K562 (cell line): Measurements from ENCODE around the gene PITPNM1. TPM values are rescaled to one million over a fixed set of nuclear protein-coding genes. Genes with fewer than 3 reads are reported as not detected.

ENCODE experiments used
- CTBP1 ChIP-seq: fragments of 450-650 bp; IDR thresholded peaks from 2 replicates; pipeline ENCODE4 v1.6.1; 2016; ENCODE audit warnings: borderline replicate concordance
- CTCF ChIP-seq, 3 experiments: IDR thresholded peaks in 2 of 3; conservative IDR thresholded peaks in 1 of 3; 2 replicates each; pipeline ENCODE4 v1.5.1; 2011 to 2012; ENCODE audit warnings: low read length in 3 of 3, mild to moderate bottlenecking in 3 of 3, control low read depth in 2 of 3, improper control_type of control experiment in 1 of 3, inconsistent platforms in 1 of 3, low read depth in 1 of 3, mixed read lengths in 1 of 3, moderate library complexity in 1 of 3; ENCODE audit not compliant: insufficient read depth in 2 of 3
- DEAF1 ChIP-seq: fragments of 450-650 bp; formaldehyde crosslinking; IDR thresholded peaks from 2 replicates; pipeline ENCODE4 v1.4.0; 2020; ENCODE audit warnings: mild to moderate bottlenecking, moderate library complexity
- ETS1 ChIP-seq: conservative IDR thresholded peaks from 2 replicates; pipeline ENCODE4 v1.6.1; 2011; ENCODE audit warnings: low read depth, mild to moderate bottlenecking, low read length; ENCODE audit not compliant: control insufficient read depth
- LCOR ChIP-seq: sonication (generic); formaldehyde crosslinking; IDR thresholded peaks from 2 replicates; pipeline ENCODE4 v1.8.0; 2022; ENCODE audit warnings: mild to moderate bottlenecking, missing genetic modification reagents
- MNT ChIP-seq, 2 experiments: fragments of 450-650 bp; conservative IDR thresholded peaks; 2 replicates each; pipeline ENCODE4 v1.6.1; 2017; ENCODE audit warnings: mild to moderate bottlenecking in 2 of 2, moderate library complexity in 2 of 2
- NBN ChIP-seq: fragments of 450-650 bp; IDR thresholded peaks from 2 replicates; pipeline ENCODE4 v1.6.1; 2016; ENCODE audit warnings: low read depth, mild to moderate bottlenecking
- NUFIP1 ChIP-seq: fragments of 450-650 bp; IDR thresholded peaks from 2 replicates; pipeline ENCODE4 v1.6.1; 2018; ENCODE audit not compliant: partially characterized antibody
- RHOXF2B ChIP-seq: fragments of 250-450 bp; sonication (Bioruptor Pico); conservative IDR thresholded peaks from 2 replicates; pipeline ENCODE4 v1.5.1; 2021
- SMARCB1 ChIP-seq: IDR thresholded peaks from 2 replicates; pipeline ENCODE4 v1.6.1; 2011; ENCODE audit warnings: improper control_type of control experiment, low read depth; ENCODE audit not compliant: insufficient read length
- SPI1 ChIP-seq: IDR thresholded peaks from 2 replicates; pipeline ENCODE4 v1.6.1; 2011; ENCODE audit warnings: low read depth, low read length, control low read depth, borderline replicate concordance
- TCF7L2 ChIP-seq: fragments of 150-350 bp; IDR thresholded peaks from 2 replicates; pipeline ENCODE4 v1.6.1; 2016; ENCODE audit warnings: low read depth, mild to moderate bottlenecking, low read length, moderate library complexity
- THRB ChIP-seq: fragments of 450-650 bp; formaldehyde crosslinking; conservative IDR thresholded peaks from 2 replicates; pipeline ENCODE4 v1.4.0; 2022; ENCODE audit warnings: mild to moderate bottlenecking, missing genetic modification characterization
- XRCC5 ChIP-seq: fragments of 200-400 bp; formaldehyde crosslinking; IDR thresholded peaks from 2 replicates; pipeline ENCODE4 v1.6.1; 2017; ENCODE audit warnings: low read depth, mild to moderate bottlenecking, low read length
- ZBTB2 ChIP-seq: fragments of 450-650 bp; IDR thresholded peaks from 2 replicates; pipeline ENCODE4 v1.6.1; 2016; ENCODE audit warnings: antibody characterized with exemption
- ZNF165 ChIP-seq: fragments of 250-450 bp; sonication (Bioruptor Pico); IDR thresholded peaks from 2 replicates; pipeline ENCODE4 v1.4.0; 2020; ENCODE audit warnings: borderline replicate concordance
- polyA plus RNA-seq, 8 experiments: library from polyadenylated mRNA; depleted of rRNA in 4 of 8; stranded (reverse) in 5 of 8; unstranded in 3 of 8; fragments of >200 nt; fragmentation: Nextera tagmentation in 2 of 8; fragmentation: Illumina TruSeq in 1 of 8; extraction: Ambion mirVana in 2 of 8; extraction: Trizol in 1 of 8; gene quantifications; 2 replicates each; pipeline versions ENCODE4 v1.2.1 to v1.2.3, GENCODE V29; 2011 to 2014; ENCODE audit warnings: inconsistent platforms in 1 of 8, missing spikeins in 1 of 8
- total RNA-seq, 7 experiments: library from RNA; depleted of rRNA in 6 of 7; stranded (reverse); fragments of >200 nt in 6 of 7; fragmentation: Illumina TruSeq in 2 of 7; extraction: Trizol in 2 of 7; gene quantifications; 2 replicates each; pipeline versions ENCODE4 v1.2.1 to v1.2.3, GENCODE V29; 2011 to 2021; ENCODE audit warnings: low replicate concordance in 1 of 7

The PITPNM1 gene
- total and polyA plus RNA-seq, 9 of the 15 experiments (the other 6 are each of a cell fraction or from before 2014, with no cell fraction given) = 0.11 to 53.7 (median 16.0) TPM

GRCh38 chr11:67505605-67506396, 638 bp upstream of the PITPNM1 start (continued):
- peak; percentile 94 to 97 (median 96) for TF ChIP-seq CTCF (IDR thresholded peaks at IDR 0.05 in 2 of 3, conservative IDR thresholded peaks at IDR 0.05 in 1 of 3; ENCODE audit: insufficient read depth in 2 of 3, low read depth in 1 of 3, low read length in 3 of 3)
- no peak for TF ChIP-seq LCOR (CRISPR knock-in tag)
- TF ChIP-seq ZBTB2 = 0 out of 2 replicates have a peak, but pooled peaks have one; percentile 58
- TF ChIP-seq SPI1 = no peak
- peak; percentile 21; the same call in 1 of the 2 replicates for TF ChIP-seq THRB (CRISPR knock-in tag)
- TF ChIP-seq SMARCB1 = no peak
- no peak; the same call in 1 of the 2 replicates for TF ChIP-seq NBN
- TF ChIP-seq ETS1 = no peak
- TF ChIP-seq NUFIP1 = no peak
- no peak; a peak in 1 of 4 replicates for TF ChIP-seq MNT (conservative IDR thresholded peaks at IDR 0.05)
- TF ChIP-seq ZNF165 (CRISPR knock-in tag) = no peak
- TF ChIP-seq RHOXF2B = no peak
- no peak for TF ChIP-seq TCF7L2
- peak; percentile 78 for TF ChIP-seq CTBP1
- peak; percentile 84 for TF ChIP-seq DEAF1 (CRISPR knock-in tag)
- peak; percentile 91; the same call in 1 of the 2 replicates for TF ChIP-seq XRCC5
